GM12878 (cell line): Measurements from ENCODE around the gene PDIK1L.

Experiments used
- ATF2 ChIP-seq: IDR thresholded peaks from 2 replicates; pipeline ENCODE4 v1.6.1; 2012; ENCODE audit warnings: low read length, inconsistent platforms
- CTCF ChIP-seq, 3 experiments: IDR thresholded peaks in 2 of 3; conservative IDR thresholded peaks in 1 of 3; 2 replicates each; pipeline ENCODE4 v1.5.1; 2011; ENCODE audit warnings: low read depth in 3 of 3, low read length in 3 of 3, mild to moderate bottlenecking in 3 of 3, control low read depth in 2 of 3, moderate library complexity in 2 of 3, inconsistent platforms in 1 of 3, mixed read lengths in 1 of 3; ENCODE audit not compliant: control insufficient read depth in 2 of 3, insufficient read depth in 1 of 3; ENCODE audit errors: extremely low read depth in 1 of 3
- EGR1 ChIP-seq, 2 experiments: IDR thresholded peaks; 1 replicate in 1 of 2; 2 replicates in 1 of 2; pipeline ENCODE4 v1.6.1; 2011 to 2012; ENCODE audit warnings: low read depth in 2 of 2, low read length in 2 of 2, borderline replicate concordance in 1 of 2, mild to moderate bottlenecking in 1 of 2, moderate library complexity in 1 of 2
- FOS ChIP-seq: IDR thresholded peaks from 3 replicates; pipeline ENCODE4 v1.6.1; 2011; ENCODE audit warnings: borderline replicate concordance; ENCODE audit not compliant: insufficient read length; ENCODE audit errors: extremely low read depth
- HDAC2 ChIP-seq: fragments of 200-600 bp; sonication (generic); IDR thresholded peaks from 2 replicates; pipeline ENCODE4 v1.6.1; 2017
- JUND ChIP-seq: IDR thresholded peaks from 2 replicates; pipeline ENCODE4 v1.6.1; 2012; ENCODE audit warnings: low read depth, mild to moderate bottlenecking, low read length, improper control_type of control experiment, moderate library complexity
- NKRF ChIP-seq: fragments of 450-650 bp; conservative IDR thresholded peaks from 2 replicates; pipeline ENCODE4 v1.6.1; 2017; ENCODE audit warnings: mild to moderate bottlenecking, moderate library complexity
- POLR2AphosphoS5 ChIP-seq: IDR thresholded peaks from 2 replicates; pipeline ENCODE4 v1.6.1; 2011; ENCODE audit warnings: mild to moderate bottlenecking, low read length, inconsistent platforms
- RCOR1 ChIP-seq: conservative IDR thresholded peaks from 2 replicates; pipeline ENCODE4 v1.6.1; 2012; ENCODE audit warnings: low read depth, low read length, improper control_type of control experiment
- SIX5 ChIP-seq: IDR thresholded peaks from 2 replicates; pipeline ENCODE4 v1.6.1; 2011; ENCODE audit warnings: mild to moderate bottlenecking, low read depth, low read length, moderate library complexity; ENCODE audit not compliant: severe bottlenecking
- TF ChIP-seq, protein P1 (sequence below): IDR thresholded peaks from 2 replicates; pipeline ENCODE4 v1.6.1; 2012; ENCODE audit warnings: mild to moderate bottlenecking, low read depth, low read length
- TF ChIP-seq, protein P2 (sequence below): fragments of 450-650 bp; IDR thresholded peaks from 2 replicates; pipeline ENCODE4 v1.6.1; 2018; ENCODE audit warnings: borderline replicate concordance, mild to moderate bottlenecking; ENCODE audit not compliant: partially characterized antibody

DNA sequence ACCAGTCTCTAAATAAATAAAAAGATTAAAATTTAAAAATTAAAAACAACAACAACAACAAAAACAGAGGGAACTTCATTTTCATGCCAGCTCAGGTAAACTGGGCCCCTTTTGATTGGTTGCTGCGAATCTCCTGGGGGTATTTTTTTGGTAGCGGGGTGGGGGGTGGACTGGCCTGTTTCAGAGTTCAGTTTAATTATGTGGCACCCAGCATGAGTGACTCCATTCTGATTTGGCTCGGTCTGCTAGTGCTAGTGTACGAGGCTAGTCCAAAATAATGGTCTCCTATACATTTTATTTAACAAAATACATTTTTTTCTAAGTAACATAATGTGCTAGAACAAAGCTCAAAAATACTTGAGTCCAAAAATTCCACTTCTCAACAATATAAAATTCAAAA, 18.2 kb downstream of the PDIK1L start:
- TF ChIP-seq, protein P1, sequence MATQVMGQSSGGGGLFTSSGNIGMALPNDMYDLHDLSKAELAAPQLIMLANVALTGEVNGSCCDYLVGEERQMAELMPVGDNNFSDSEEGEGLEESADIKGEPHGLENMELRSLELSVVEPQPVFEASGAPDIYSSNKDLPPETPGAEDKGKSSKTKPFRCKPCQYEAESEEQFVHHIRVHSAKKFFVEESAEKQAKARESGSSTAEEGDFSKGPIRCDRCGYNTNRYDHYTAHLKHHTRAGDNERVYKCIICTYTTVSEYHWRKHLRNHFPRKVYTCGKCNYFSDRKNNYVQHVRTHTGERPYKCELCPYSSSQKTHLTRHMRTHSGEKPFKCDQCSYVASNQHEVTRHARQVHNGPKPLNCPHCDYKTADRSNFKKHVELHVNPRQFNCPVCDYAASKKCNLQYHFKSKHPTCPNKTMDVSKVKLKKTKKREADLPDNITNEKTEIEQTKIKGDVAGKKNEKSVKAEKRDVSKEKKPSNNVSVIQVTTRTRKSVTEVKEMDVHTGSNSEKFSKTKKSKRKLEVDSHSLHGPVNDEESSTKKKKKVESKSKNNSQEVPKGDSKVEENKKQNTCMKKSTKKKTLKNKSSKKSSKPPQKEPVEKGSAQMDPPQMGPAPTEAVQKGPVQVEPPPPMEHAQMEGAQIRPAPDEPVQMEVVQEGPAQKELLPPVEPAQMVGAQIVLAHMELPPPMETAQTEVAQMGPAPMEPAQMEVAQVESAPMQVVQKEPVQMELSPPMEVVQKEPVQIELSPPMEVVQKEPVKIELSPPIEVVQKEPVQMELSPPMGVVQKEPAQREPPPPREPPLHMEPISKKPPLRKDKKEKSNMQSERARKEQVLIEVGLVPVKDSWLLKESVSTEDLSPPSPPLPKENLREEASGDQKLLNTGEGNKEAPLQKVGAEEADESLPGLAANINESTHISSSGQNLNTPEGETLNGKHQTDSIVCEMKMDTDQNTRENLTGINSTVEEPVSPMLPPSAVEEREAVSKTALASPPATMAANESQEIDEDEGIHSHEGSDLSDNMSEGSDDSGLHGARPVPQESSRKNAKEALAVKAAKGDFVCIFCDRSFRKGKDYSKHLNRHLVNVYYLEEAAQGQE = no peak
- TF ChIP-seq ATF2 (no peak), FOS (no peak), NKRF (no peak), RCOR1 (no peak), SIX5 (no peak), POLR2AphosphoS5 (no peak), HDAC2 (no peak), JUND (no peak), CTCF (IDR thresholded peaks at IDR 0.05 in 2 of 3, conservative IDR thresholded peaks at IDR 0.05 in 1 of 3; ENCODE audit: control insufficient read depth in 2 of 3, extremely low read depth in 1 of 3, insufficient read depth in 1 of 3, low read depth in 3 of 3, low read length in 3 of 3) (no peak), EGR1 (IDR thresholded peaks at IDR 0.05; ENCODE audit: borderline replicate concordance in 1 of 2, low read depth in 2 of 2, low read length in 2 of 2) (no peak)
- TF ChIP-seq, protein P2, sequence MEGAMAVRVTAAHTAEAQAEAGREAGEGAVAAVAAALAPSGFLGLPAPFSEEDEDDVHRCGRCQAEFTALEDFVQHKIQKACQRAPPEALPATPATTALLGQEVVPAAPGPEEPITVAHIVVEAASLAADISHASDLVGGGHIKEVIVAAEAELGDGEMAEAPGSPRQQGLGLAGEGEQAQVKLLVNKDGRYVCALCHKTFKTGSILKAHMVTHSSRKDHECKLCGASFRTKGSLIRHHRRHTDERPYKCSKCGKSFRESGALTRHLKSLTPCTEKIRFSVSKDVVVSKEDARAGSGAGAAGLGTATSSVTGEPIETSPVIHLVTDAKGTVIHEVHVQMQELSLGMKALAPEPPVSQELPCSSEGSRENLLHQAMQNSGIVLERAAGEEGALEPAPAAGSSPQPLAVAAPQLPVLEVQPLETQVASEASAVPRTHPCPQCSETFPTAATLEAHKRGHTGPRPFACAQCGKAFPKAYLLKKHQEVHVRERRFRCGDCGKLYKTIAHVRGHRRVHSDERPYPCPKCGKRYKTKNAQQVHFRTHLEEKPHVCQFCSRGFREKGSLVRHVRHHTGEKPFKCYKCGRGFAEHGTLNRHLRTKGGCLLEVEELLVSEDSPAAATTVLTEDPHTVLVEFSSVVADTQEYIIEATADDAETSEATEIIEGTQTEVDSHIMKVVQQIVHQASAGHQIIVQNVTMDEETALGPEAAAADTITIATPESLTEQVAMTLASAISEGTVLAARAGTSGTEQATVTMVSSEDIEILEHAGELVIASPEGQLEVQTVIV = no peak
